ENCODE data around the gene PES1. TPM values are rescaled to one million over a fixed set of nuclear protein-coding genes. Genes with fewer than 3 reads are reported as not detected.

Gene PES1
- total and polyA plus RNA-seq, 11 donors, result 15.7 to 60.9 (median 27.8) TPM

GRCh38 chr22:30637701-30638114, 46.0 kb upstream of the PES1 start:
- no peak for DNase-seq
- WGBS, 4 donors, result 76 to 90% (median 79%) methylated on average over 1 of the region's 1 CpG
- intact Hi-C loops (cut with DNase I), result loop anchor here in 4 of 10 donors (5.0 to 10.0 kb wide), 4 partner anchors 35 to 285 kb away; no protein-coding TSS in a partner anchor
- Histone ChIP-seq H3K4me3 (peak overlapping the region in 1 of 12 donors; percentile 81), H3K36me3 (no peaks in the 10 kb centered on the region), H3K4me1 (peaks cover 0 to 47% (median 32%) of the 10 kb centered on the region in 12 donors), H3K27ac (no peak overlapping the region), H3K27me3 (no peaks in the 10 kb centered on the region), H3K9me3 (no peaks in the 10 kb centered on the region)
- TF ChIP-seq POLR2A (IDR thresholded peaks at IDR 0.05) (no peak), CTCF (IDR thresholded peaks at IDR 0.05) (no peak)
- ATAC-seq, result no peak

GRCh38 chr22:30636226-30637077, 44.7 kb upstream of the PES1 start:
- intact Hi-C loops (cut with DNase I), result loop anchor here in 4 of 10 donors (5.0 to 10.0 kb wide), 4 partner anchors 36 to 286 kb away; no protein-coding TSS in a partner anchor
- Histone ChIP-seq H3K4me1 (peaks cover 0 to 47% (median 32%) of the 10 kb centered on the region in 12 donors), H3K4me3 (peak overlapping the region; percentile 57 to 90 (median 74)), H3K36me3 (no peaks in the 10 kb centered on the region), H3K9me3 (no peaks in the 10 kb centered on the region), H3K27ac (peak overlapping the region in 10 of 12 donors; percentile 79 to 98 (median 90)), H3K27me3 (no peaks in the 10 kb centered on the region)
- WGBS, 4 donors, result 56 to 73% (median 62%) methylated on average over 24 to 45 of the region's 45 CpGs
- peak in 1 of 4 donors; percentile 1 for ATAC-seq
- TF ChIP-seq CTCF (IDR thresholded peaks at IDR 0.05) (no peak), POLR2A (IDR thresholded peaks at IDR 0.05) (no peak)
- peak in 3 of 5 donors; percentile 31 to 36 (median 36) for DNase-seq

- 1 to 5% (median 1%) methylated on average over 25 to 75 of the region's 75 CpGs for WGBS, 4 donors
Measured at GRCh38 chr22:30635273-30636225, 43.8 kb upstream of the PES1 start, which contains the start of gene SLC35E4. Gene SLC35E4, plus strand, starts transcription at chr22:30635781. Its CDS starts 670 bp downstream, at chr22:30636451.

More at GRCh38 chr22:30635273-30636225, 43.8 kb upstream of the PES1 start, which contains the start of gene SLC35E4:
- peak within 1 kb of the TSS; percentile 24 to 98 (median 88) for H3K27ac ChIP-seq
- no peaks in the 10 kb centered on the region for H3K36me3 ChIP-seq
- peak; percentile 93 to 96 (median 95) for ATAC-seq
- DNase-seq, result peak; percentile 95 to 98 (median 95)
- intact Hi-C loops (cut with DNase I), result loop anchor here (1.0 to 10.0 kb wide), 12 partner anchors 31 to 287 kb away; partner anchors contain the start of genes DUSP18 (in 3 of the 10), OSBP2 (in 1 of the 10) and PES1 (in 1 of the 10)
- TF ChIP-seq CTCF (IDR thresholded peaks at IDR 0.05), result peak in 6 of 12 donors; percentile 7 to 30 (median 20)
- TF ChIP-seq POLR2A (IDR thresholded peaks at IDR 0.05), result peak; percentile 2 to 93
- H3K4me1 ChIP-seq, result peaks cover 0 to 41% (median 29%) of the 10 kb centered on the region in 12 donors
- peak within 1 kb of the TSS; percentile 57 to 90 (median 74) for H3K4me3 ChIP-seq
- H3K27me3 ChIP-seq, result no peaks in the 10 kb centered on the region
- H3K9me3 ChIP-seq, result no peaks in the 10 kb centered on the region

Measured in heart left ventricle (tissue), 16 donors.